Caco-2 (cell line): Measurements from ENCODE around the gene C2orf15. TPM values are rescaled to one million over a fixed set of nuclear protein-coding genes. Genes with fewer than 3 reads are reported as not detected.

Source experiments
- BruUV-seq: library from RNA; stranded (reverse); fragments of 400-500 nt; replicated peaks from 2 replicates; lab custom pipeline; 2021; lab: Mats Ljungman, UMichigan
- CTCF ChIA-PET: fragments of 300-600 bp; sonication (Branson Sonifier 250); formaldehyde crosslinking; loops from one replicate; lab custom pipeline; 2022; ENCODE audit warnings: antibody characterized with exemption; lab: Charles Lee
- POLR2A ChIA-PET: fragments of 300-600 bp; sonication (Branson Sonifier 250); formaldehyde crosslinking; loops from one replicate; lab custom pipeline; 2022; ENCODE audit warnings: antibody characterized with exemption; lab: Charles Lee
- DNase-seq, 2 experiments: peaks; one replicate each; pipeline versions ENCODE4 v3.0.0 to v3.0.0-alpha.2; 2020 to 2022
- H3K27me3 ChIP-seq: replicated peaks from 2 replicates; pipeline ENCODE4 v1.6.0; 2011; ENCODE audit warnings: low read length; ENCODE audit not compliant: control insufficient read depth, insufficient read depth
- H3K36me3 ChIP-seq: 2 replicates; pipeline ENCODE4 v1.5.1; 2011; ENCODE audit warnings: low read length; ENCODE audit not compliant: control insufficient read depth, insufficient read depth
- H3K4me1 ChIP-seq: fragments of 250-450 bp; sonication (Bioruptor Pico); 2 replicates; pipeline ENCODE4 v1.5.1; 2020; ENCODE audit warnings: mild to moderate bottlenecking
- H3K4me3 ChIP-seq: 2 replicates; pipeline ENCODE4 v1.5.1; 2011; ENCODE audit warnings: low read depth, mild to moderate bottlenecking, control low read depth, low read length
- H3K9me3 ChIP-seq: fragments of 250-450 bp; sonication (Bioruptor Pico); 2 replicates; pipeline ENCODE4 v1.5.1; 2020; ENCODE audit warnings: mild to moderate bottlenecking, moderate library complexity
- H3K27ac Mint-ChIP-seq: one replicate; pipeline ENCODE4 v1.8.0; 2022; ENCODE audit warnings: mixed read lengths; ENCODE audit not compliant: unreplicated experiment
- H3K27me3 Mint-ChIP-seq: one replicate; pipeline ENCODE4 v1.8.0; 2022; ENCODE audit warnings: mixed read lengths; ENCODE audit not compliant: insufficient read depth, unreplicated experiment
- H3K36me3 Mint-ChIP-seq: one replicate; pipeline ENCODE4 v1.8.0; 2022; ENCODE audit warnings: mild to moderate bottlenecking, mixed read lengths; ENCODE audit not compliant: insufficient read depth, unreplicated experiment
- H3K4me1 Mint-ChIP-seq: one replicate; pipeline ENCODE4 v1.8.0; 2022; ENCODE audit warnings: low read depth, mixed read lengths; ENCODE audit not compliant: unreplicated experiment
- H3K4me3 Mint-ChIP-seq: one replicate; pipeline ENCODE4 v1.8.0; 2022; ENCODE audit warnings: mild to moderate bottlenecking, moderate library complexity, mixed read lengths; ENCODE audit not compliant: unreplicated experiment
- H3K9me3 Mint-ChIP-seq: one replicate; pipeline ENCODE4 v1.8.0; 2022; ENCODE audit warnings: mixed read lengths; ENCODE audit not compliant: unreplicated experiment
- CTCF ChIP-seq, 2 experiments: fragments of 200-600 bp in 1 of 2; IDR thresholded peaks; 1 replicate in 1 of 2; 2 replicates in 1 of 2; pipeline versions ENCODE4 v1.5.1 to v1.8.0; 2011 to 2022; ENCODE audit warnings: antibody characterized with exemption in 1 of 2, control low read depth in 1 of 2, inconsistent platforms in 1 of 2, low read depth in 1 of 2, low read length in 1 of 2, mild to moderate bottlenecking in 1 of 2, moderate library complexity in 1 of 2; ENCODE audit not compliant: insufficient read depth in 1 of 2, severe bottlenecking in 1 of 2, unreplicated experiment in 1 of 2
- intact Hi-C: fragments of 100-400 bp; cut with micrococcal nuclease; formaldehyde crosslinking; loops from one replicate; pipeline ENCODE4 v1.10.0; 2022; ENCODE audit not compliant: unreplicated experiment
- total RNA-seq: library from RNA; stranded (reverse); gene quantifications from 2 replicates; pipeline ENCODE4 v1.2.3, GENCODE V29; 2022

Gene C2orf15
- total RNA-seq, 1 experiment from 2014 or later = 11.3 TPM

GRCh38 chr2:99171377-99172140 lies 30.1 kb downstream of the C2orf15 start:
- Mint-ChIP-seq H3K27me3 (no peaks in the 10 kb centered on the region), H3K36me3 (peaks cover 44% of the 10 kb centered on the region), H3K4me3 (no peak overlapping the region), H3K27ac (no peak overlapping the region), H3K9me3 (no peaks in the 10 kb centered on the region), H3K4me1 (no peaks in the 10 kb centered on the region)
- intact Hi-C loops = no loop called here
- BruUV-seq = no TSS peak
- H3K27me3 ChIP-seq = no peaks in the 10 kb centered on the region
- H3K4me3 ChIP-seq = no peak overlapping the region
- ChIA-PET POLR2A (interaction anchor here (0.6 kb wide), 1 partner anchor 90 kb away, joined by 3 read pairs; no protein-coding TSS in a partner anchor), CTCF (no interaction called here)
- peaks cover 1% of the 10 kb centered on the region; the same call in 1 of the 2 replicates for H3K36me3 ChIP-seq
- no peaks in the 10 kb centered on the region for H3K9me3 ChIP-seq
- no peak for DNase-seq
- no peak for TF ChIP-seq CTCF (IDR thresholded peaks at IDR 0.05; ENCODE audit: insufficient read depth in 1 of 2, low read depth in 1 of 2, low read length in 1 of 2, severe bottlenecking in 1 of 2, unreplicated experiment in 1 of 2)
- no peaks in the 10 kb centered on the region for H3K4me1 ChIP-seq

GRCh38 chr2:99180755-99181623 lies 39.5 kb downstream of the C2orf15 start, which contains the start of the genes MITD1 and MRPL30:
Gene MITD1 (minus strand): TSS chr2:99181058. CDS start chr2:99180981, 77 bp downstream.
Gene MRPL30 (plus strand): TSS chr2:99181184. CDS start chr2:99186204, 5,020 bp downstream.
- no peaks in the 10 kb centered on the region for H3K9me3 Mint-ChIP-seq
- ChIA-PET CTCF (interaction anchor here (0.7 to 0.9 kb wide), 3 partner anchors 20 to 95 kb away, joined by 3 to 4 read pairs (median 3); no protein-coding TSS in a partner anchor), POLR2A (interaction anchor here (0.6 to 2.2 kb wide), 5 partner anchors 26 to 156 kb away, joined by 3 to 28 read pairs (median 4); partner anchors contain the start of genes C2orf15, EIF5B, LIPT1 and TSGA10)
- intact Hi-C loops = loop anchor here (1.0 kb wide), 2 partner anchors 40 to 155 kb away; partner anchors contain the start of genes C2orf15 and TXNDC9
- Histone ChIP-seq H3K9me3 (no peaks in the 10 kb centered on the region), H3K36me3 (no peaks in the 10 kb centered on the region), H3K4me3 (peak within 1 kb of the TSS; percentile 87), H3K4me1 (peaks cover 28% of the 10 kb centered on the region), H3K27me3 (no peaks in the 10 kb centered on the region)
- H3K4me3 Mint-ChIP-seq = peak within 1 kb of the TSS; percentile 92
- H3K27me3 Mint-ChIP-seq = no peaks in the 10 kb centered on the region
- TF ChIP-seq CTCF (IDR thresholded peaks at IDR 0.05; ENCODE audit: insufficient read depth in 1 of 2, low read depth in 1 of 2, low read length in 1 of 2, severe bottlenecking in 1 of 2, unreplicated experiment in 1 of 2) = no peak
- peaks cover 21% of the 10 kb centered on the region for H3K36me3 Mint-ChIP-seq
- peaks cover 9% of the 10 kb centered on the region for H3K4me1 Mint-ChIP-seq
- H3K27ac Mint-ChIP-seq = peak within 1 kb of the TSS; percentile 84
- DNase-seq = peak; percentile 94
- BruUV-seq = TSS peak; percentile 78
